Gastroesophageal sphincter (tissue), 3 donors: ENCODE results near the gene SLC9A8.

Experiments used
- CTCF ChIP-seq, 4 experiments: fragments of 200-600 bp in 2 of 4; fragments of 450-650 bp in 2 of 4; sonication (generic) in 1 of 4; IDR thresholded peaks; one replicate each; pipeline ENCODE4 v1.5.1; 2017 to 2019; ENCODE audit warnings: antibody characterized with exemption in 4 of 4, mild to moderate bottlenecking in 2 of 4, moderate library complexity in 2 of 4
- EP300 ChIP-seq: sonication (generic); formaldehyde crosslinking; IDR thresholded peaks from one replicate; pipeline ENCODE4 v1.6.1; 2017; ENCODE audit warnings: antibody characterized with exemption, mild to moderate bottlenecking
- POLR2A ChIP-seq, 2 donors: fragments of 450-650 bp; IDR thresholded peaks; one replicate each; pipeline ENCODE4 v1.6.1; 2017; ENCODE audit warnings: antibody characterized with exemption in 2 of 2, mild to moderate bottlenecking in 2 of 2, moderate library complexity in 1 of 2
- POLR2AphosphoS5 ChIP-seq: sonication (generic); formaldehyde crosslinking; IDR thresholded peaks from one replicate; pipeline ENCODE4 v1.6.1; 2017; ENCODE audit warnings: antibody characterized with exemption

GRCh38 chr20:49765846-49766541, 46.6 kb upstream of the SLC9A8 start:
- TF ChIP-seq CTCF (IDR thresholded peaks at IDR 0.05) (no peak), EP300 (no peak), POLR2A (IDR thresholded peaks at IDR 0.05) (no peak), POLR2AphosphoS5 (no peak)
